Measurements from ENCODE around the gene FMNL1. TPM values are rescaled to one million over a fixed set of nuclear protein-coding genes. Genes with fewer than 3 reads are reported as not detected.

FMNL1 gene
- total and polyA plus RNA-seq, 4 donors: 1.5 to 7.4 (median 4.8) TPM

GRCh38 chr17:45222996-45223538, 1.4 kb downstream of the FMNL1 start:
- TF ChIP-seq GABPA (IDR thresholded peaks at IDR 0.05 in 1 of 2, conservative IDR thresholded peaks at IDR 0.05 in 1 of 2) (no peak), RXRA (IDR thresholded peaks at IDR 0.05) (no peak), HNF4G (IDR thresholded peaks at IDR 0.05) (no peak), CTCF (IDR thresholded peaks at IDR 0.05; ENCODE audit: low read depth, low read length, missing input control) (no peak), EGR1 (IDR thresholded peaks at IDR 0.05; ENCODE audit: low read depth in 2 of 2) (no peak), RAD21 (IDR thresholded peaks at IDR 0.05) (no peak), ATF3 (IDR thresholded peaks at IDR 0.05) (no peak), TAF1 (conservative IDR thresholded peaks at IDR 0.05) (no peak), MAX (IDR thresholded peaks at IDR 0.05) (no peak), SP1 (IDR thresholded peaks at IDR 0.05) (no peak), YY1 (IDR thresholded peaks at IDR 0.05) (no peak), HNF4A (conservative IDR thresholded peaks at IDR 0.05) (no peak), REST (IDR thresholded peaks at IDR 0.05) (no peak), JUND (IDR thresholded peaks at IDR 0.05) (no peak), NR2F2 (IDR thresholded peaks at IDR 0.05) (no peak)
- Histone ChIP-seq H3K36me3 (ENCODE audit: control insufficient read depth in 4 of 4, insufficient read depth in 3 of 4, low read depth in 1 of 4, low read length in 3 of 4) (no peaks in the 10 kb centered on the region), H3K4me1 (ENCODE audit: control insufficient read depth in 4 of 4, insufficient read depth in 4 of 4, low read length in 3 of 4) (peaks cover 0 to 12% (median 5%) of the 10 kb centered on the region in 4 donors), H3K9me3 (ENCODE audit: control insufficient read depth in 4 of 4, low read length in 3 of 4) (no peaks in the 10 kb centered on the region), H3K4me3 (ENCODE audit: low read depth in 1 of 3, low read length in 3 of 3) (peak overlapping the region in 2 of 3 donors; percentile 20 to 55), H3K9ac (ENCODE audit: low read depth in 1 of 2, low read length in 2 of 2) (peak overlapping the region in 1 of 2 donors; percentile 30), H3K27me3 (ENCODE audit: control insufficient read depth in 4 of 4, insufficient read depth in 4 of 4, low read length in 3 of 4) (no peaks in the 10 kb centered on the region), H3K27ac (ENCODE audit: low read depth in 1 of 2, low read length in 2 of 2) (peak overlapping the region; percentile 64 to 71)
- DNase-seq (ENCODE audit: low spot score): no peak
- WGBS: 73% methylated on average over 8 of the region's 8 CpGs

GRCh38 chr17:45223539-45224528, 2.1 kb downstream of the FMNL1 start:
- Histone ChIP-seq H3K4me3 (ENCODE audit: low read depth in 1 of 3, low read length in 3 of 3) (peak overlapping the region in 1 of 3 donors; percentile 7), H3K27ac (ENCODE audit: low read depth in 1 of 2, low read length in 2 of 2) (peak overlapping the region; percentile 64 to 71), H3K4me1 (ENCODE audit: control insufficient read depth in 4 of 4, insufficient read depth in 4 of 4, low read length in 3 of 4) (peaks cover 0 to 12% (median 5%) of the 10 kb centered on the region in 4 donors), H3K36me3 (ENCODE audit: control insufficient read depth in 4 of 4, insufficient read depth in 3 of 4, low read depth in 1 of 4, low read length in 3 of 4) (no peaks in the 10 kb centered on the region), H3K27me3 (ENCODE audit: control insufficient read depth in 4 of 4, insufficient read depth in 4 of 4, low read length in 3 of 4) (no peaks in the 10 kb centered on the region), H3K9me3 (ENCODE audit: control insufficient read depth in 4 of 4, low read length in 3 of 4) (no peaks in the 10 kb centered on the region), H3K9ac (ENCODE audit: low read depth in 1 of 2, low read length in 2 of 2) (peak overlapping the region in 1 of 2 donors; percentile 6)
- no peak for TF ChIP-seq NR2F2 (IDR thresholded peaks at IDR 0.05)
- no peak for TF ChIP-seq SP1 (IDR thresholded peaks at IDR 0.05)
- TF ChIP-seq HNF4A (conservative IDR thresholded peaks at IDR 0.05): no peak
- no peak for TF ChIP-seq CTCF (IDR thresholded peaks at IDR 0.05; ENCODE audit: low read depth, low read length, missing input control)
- TF ChIP-seq ATF3 (IDR thresholded peaks at IDR 0.05): no peak
- no peak for TF ChIP-seq ZBTB33 (IDR thresholded peaks at IDR 0.05)
- TF ChIP-seq MAX (IDR thresholded peaks at IDR 0.05): no peak
- TF ChIP-seq JUND (IDR thresholded peaks at IDR 0.05): no peak
- no peak for TF ChIP-seq EGR1 (IDR thresholded peaks at IDR 0.05; ENCODE audit: low read depth in 2 of 2)
- TF ChIP-seq FOXA2 (IDR thresholded peaks at IDR 0.05): no peak
- TF ChIP-seq TAF1 (conservative IDR thresholded peaks at IDR 0.05): no peak
- DNase-seq (ENCODE audit: low spot score): no peak
- 84% methylated on average over 12 of the region's 12 CpGs for WGBS

All from liver (tissue), 9 donors.